Neural cell (in vitro differentiated cells): ENCODE data around the gene LY6G6F. TPM values are rescaled to one million over a fixed set of nuclear protein-coding genes. Genes with fewer than 3 reads are reported as not detected.
A peak's percentile ranks its signal among the peaks of the same experiment; 100 is the strongest.

Experiments used
- H2AFZ ChIP-seq: fragments of 200-600, 300-800 bp; sonication (generic), shearing (Covaris generic); 2 replicates; pipeline ENCODE4 v1.6.0; 2014; ENCODE audit warnings: low read depth, mild to moderate bottlenecking, antibody characterized with exemption, low read length, moderate library complexity
- H3F3A ChIP-seq: fragments of 200-600 bp; shearing (Covaris generic); 2 replicates; pipeline ENCODE4 v1.6.1; 2016; ENCODE audit warnings: mild to moderate bottlenecking, moderate library complexity, mixed read lengths, antibody characterized with exemption, low read length; ENCODE audit not compliant: insufficient read depth, poor library complexity, severe bottlenecking
- H3K27ac ChIP-seq: fragments of 200-600, 300-800 bp; sonication (generic), shearing (Covaris generic); 2 replicates; pipeline ENCODE4 v1.5.1; 2014; ENCODE audit warnings: mild to moderate bottlenecking, low read length, moderate library complexity
- H3K27me3 ChIP-seq: fragments of 300-800, 200-600 bp; sonication (generic), shearing (Covaris generic); 2 replicates; pipeline ENCODE4 v1.6.0; 2014; ENCODE audit warnings: mild to moderate bottlenecking, low read depth, low read length, moderate library complexity; ENCODE audit not compliant: insufficient read depth
- H3K36me3 ChIP-seq: fragments of 300-800, 200-600 bp; sonication (generic), shearing (Covaris generic); 2 replicates; pipeline ENCODE4 v1.5.1; 2014; ENCODE audit warnings: mild to moderate bottlenecking, antibody characterized with exemption, low read length, moderate library complexity; ENCODE audit not compliant: insufficient read depth
- H3K4me2 ChIP-seq: fragments of 300-800, 200-600 bp; sonication (generic), shearing (Covaris generic); 2 replicates; pipeline ENCODE4 v1.6.0; 2014; ENCODE audit warnings: mild to moderate bottlenecking, low read length
- H3K4me3 ChIP-seq: fragments of 300-800, 200-600 bp; sonication (generic), shearing (Covaris generic); 2 replicates; pipeline ENCODE4 v1.5.1; 2014; ENCODE audit warnings: mild to moderate bottlenecking, low read length, moderate library complexity
- H3K79me2 ChIP-seq: fragments of 200-600 bp; shearing (Covaris generic); replicated peaks from 2 replicates; pipeline ENCODE4 v1.6.0; 2014; ENCODE audit warnings: mild to moderate bottlenecking, low read length, moderate library complexity; ENCODE audit not compliant: insufficient read depth
- H3K9ac ChIP-seq: fragments of 300-800, 200-600 bp; sonication (generic), shearing (Covaris generic); 2 replicates; pipeline ENCODE4 v1.6.1; 2016; ENCODE audit warnings: mild to moderate bottlenecking, low read length, mixed read lengths
- H3K9me2 ChIP-seq: fragments of 200-600 bp; shearing (Covaris generic); 2 replicates; pipeline ENCODE4 v1.6.1; 2016; ENCODE audit warnings: mild to moderate bottlenecking, low read length, mixed read lengths; ENCODE audit not compliant: insufficient read depth
- H3K9me3 ChIP-seq: fragments of 200-600, 300-800 bp; sonication (generic), shearing (Covaris generic); 2 replicates; pipeline ENCODE4 v1.6.1; 2016; ENCODE audit warnings: mild to moderate bottlenecking, mixed run types, low read length, moderate library complexity, mixed read lengths
- H4K20me1 ChIP-seq: fragments of 200-600 bp; shearing (Covaris generic); 2 replicates; pipeline ENCODE4 v1.6.1; 2016; ENCODE audit warnings: mild to moderate bottlenecking, mixed run types; ENCODE audit not compliant: insufficient read depth
- EP300 ChIP-seq: fragments of 450-650 bp; conservative IDR thresholded peaks from 2 replicates; pipeline ENCODE4 v1.6.1; 2014; ENCODE audit warnings: antibody characterized with exemption, mild to moderate bottlenecking, moderate library complexity; ENCODE audit not compliant: poor library complexity, severe bottlenecking
- EZH2 ChIP-seq: fragments of 200-600, 300-800 bp; shearing (Covaris generic), sonication (generic); IDR thresholded peaks from 2 replicates; pipeline ENCODE4 v1.6.1; 2014; ENCODE audit warnings: antibody characterized with exemption, low read length, borderline replicate concordance, mild to moderate bottlenecking; ENCODE audit not compliant: insufficient read depth, poor library complexity, severe bottlenecking
- MXI1 ChIP-seq: fragments of 450-650 bp; conservative IDR thresholded peaks from 2 replicates; pipeline ENCODE4 v1.6.1; 2014; ENCODE audit warnings: antibody characterized with exemption, mild to moderate bottlenecking; ENCODE audit not compliant: poor library complexity, severe bottlenecking
- POLR2AphosphoS5 ChIP-seq: IDR thresholded peaks from 2 replicates; pipeline ENCODE4 v1.6.1; 2012
- RAD21 ChIP-seq: fragments of 450-650 bp; conservative IDR thresholded peaks from 2 replicates; pipeline ENCODE4 v1.6.1; 2014; ENCODE audit warnings: antibody characterized with exemption, mild to moderate bottlenecking, moderate library complexity
- SMC3 ChIP-seq: fragments of 450-650 bp; conservative IDR thresholded peaks from 2 replicates; pipeline ENCODE4 v1.6.1; 2014; ENCODE audit warnings: antibody characterized with exemption, mild to moderate bottlenecking, moderate library complexity; ENCODE audit not compliant: poor library complexity
- TAF1 ChIP-seq: IDR thresholded peaks from 2 replicates; pipeline ENCODE4 v1.6.1; 2012; ENCODE audit warnings: low read depth
- polyA plus RNA-seq: library from polyadenylated mRNA; depleted of rRNA; stranded (reverse); fragments of >200 nt; gene quantifications from 2 replicates; pipeline ENCODE4 v1.2.3, GENCODE V29; 2014
- TF ChIP-seq, protein P1 (sequence below): IDR thresholded peaks from 2 replicates; pipeline ENCODE4 v1.6.1; 2012; ENCODE audit warnings: borderline replicate concordance
- TF ChIP-seq, protein P2 (sequence below): fragments of 450-650 bp; IDR thresholded peaks from 2 replicates; pipeline ENCODE4 v1.5.1; 2014; ENCODE audit warnings: antibody characterized with exemption, mild to moderate bottlenecking, moderate library complexity; ENCODE audit not compliant: poor library complexity, severe bottlenecking

The LY6G6F gene
- polyA plus RNA-seq, 1 donor from 2014 or later = not detected

DNA sequence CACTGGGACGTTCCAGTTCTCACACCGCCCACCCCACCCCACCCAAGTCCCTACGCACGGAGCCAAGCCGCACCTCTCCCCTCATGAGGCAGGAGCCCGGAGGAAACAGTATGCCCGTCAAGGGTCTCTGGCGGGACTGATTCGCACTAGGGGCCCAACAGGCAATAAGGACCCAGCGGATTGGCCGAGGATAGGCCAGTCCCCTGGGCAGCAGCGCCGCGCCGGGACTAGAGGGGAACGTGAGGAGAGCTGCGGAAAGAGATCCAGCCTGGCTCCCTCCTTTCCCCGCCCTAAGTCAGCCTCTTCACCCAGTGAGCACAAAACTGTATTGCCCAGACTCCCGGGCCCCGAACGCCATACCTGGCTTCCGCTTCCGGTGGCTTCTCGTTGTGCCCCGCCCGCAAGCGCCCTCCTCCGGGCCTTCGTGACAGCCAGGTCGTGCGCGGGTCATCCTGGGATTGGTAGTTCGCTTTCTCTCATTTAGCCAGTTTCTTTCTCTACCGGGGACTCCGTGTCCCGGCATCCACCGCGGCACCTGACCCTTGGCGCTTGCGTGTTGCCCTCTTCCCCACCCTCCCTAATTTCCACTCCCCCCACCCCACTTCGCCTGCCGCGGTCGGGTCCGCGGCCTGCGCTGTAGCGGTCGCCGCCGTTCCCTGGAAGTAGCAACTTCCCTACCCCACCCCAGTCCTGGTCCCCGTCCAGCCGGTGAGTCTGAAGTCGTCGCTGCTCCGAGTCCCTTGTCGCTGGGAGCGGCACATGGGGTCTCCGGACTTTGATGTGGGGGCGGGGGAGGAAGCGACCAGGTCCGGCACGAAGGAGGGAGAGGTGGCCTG lies 40.9 kb upstream of the LY6G6F start, which contains the start of gene CSNK2B:
Gene CSNK2B, plus strand, starts transcription at position 580 of the 836 bp plus-strand sequence. CDS start 752 bp downstream, outside the sequence.
- Histone ChIP-seq H3K79me2 (peaks cover 34% of the 10 kb centered on the region), H3K4me2 (peak within 1 kb of the TSS; percentile 82), H2AFZ (peak within 1 kb of the TSS; percentile 65), H3K9me3 (no peaks in the 10 kb centered on the region), H3F3A (no peaks in the 10 kb centered on the region), H3K27ac (peak within 1 kb of the TSS; percentile 85), H3K9ac (peak within 1 kb of the TSS; percentile 87), H3K36me3 (no peaks in the 10 kb centered on the region), H3K4me3 (peak within 1 kb of the TSS; percentile 88), H3K9me2 (no peaks in the 10 kb centered on the region), H3K27me3 (no peaks in the 10 kb centered on the region), H4K20me1 (no peaks in the 10 kb centered on the region)
- TF ChIP-seq MXI1 (peak; percentile 53), POLR2AphosphoS5 (peak; percentile 82)
- TF ChIP-seq, protein P1, sequence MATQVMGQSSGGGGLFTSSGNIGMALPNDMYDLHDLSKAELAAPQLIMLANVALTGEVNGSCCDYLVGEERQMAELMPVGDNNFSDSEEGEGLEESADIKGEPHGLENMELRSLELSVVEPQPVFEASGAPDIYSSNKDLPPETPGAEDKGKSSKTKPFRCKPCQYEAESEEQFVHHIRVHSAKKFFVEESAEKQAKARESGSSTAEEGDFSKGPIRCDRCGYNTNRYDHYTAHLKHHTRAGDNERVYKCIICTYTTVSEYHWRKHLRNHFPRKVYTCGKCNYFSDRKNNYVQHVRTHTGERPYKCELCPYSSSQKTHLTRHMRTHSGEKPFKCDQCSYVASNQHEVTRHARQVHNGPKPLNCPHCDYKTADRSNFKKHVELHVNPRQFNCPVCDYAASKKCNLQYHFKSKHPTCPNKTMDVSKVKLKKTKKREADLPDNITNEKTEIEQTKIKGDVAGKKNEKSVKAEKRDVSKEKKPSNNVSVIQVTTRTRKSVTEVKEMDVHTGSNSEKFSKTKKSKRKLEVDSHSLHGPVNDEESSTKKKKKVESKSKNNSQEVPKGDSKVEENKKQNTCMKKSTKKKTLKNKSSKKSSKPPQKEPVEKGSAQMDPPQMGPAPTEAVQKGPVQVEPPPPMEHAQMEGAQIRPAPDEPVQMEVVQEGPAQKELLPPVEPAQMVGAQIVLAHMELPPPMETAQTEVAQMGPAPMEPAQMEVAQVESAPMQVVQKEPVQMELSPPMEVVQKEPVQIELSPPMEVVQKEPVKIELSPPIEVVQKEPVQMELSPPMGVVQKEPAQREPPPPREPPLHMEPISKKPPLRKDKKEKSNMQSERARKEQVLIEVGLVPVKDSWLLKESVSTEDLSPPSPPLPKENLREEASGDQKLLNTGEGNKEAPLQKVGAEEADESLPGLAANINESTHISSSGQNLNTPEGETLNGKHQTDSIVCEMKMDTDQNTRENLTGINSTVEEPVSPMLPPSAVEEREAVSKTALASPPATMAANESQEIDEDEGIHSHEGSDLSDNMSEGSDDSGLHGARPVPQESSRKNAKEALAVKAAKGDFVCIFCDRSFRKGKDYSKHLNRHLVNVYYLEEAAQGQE = no peak
- TF ChIP-seq, protein P2, sequence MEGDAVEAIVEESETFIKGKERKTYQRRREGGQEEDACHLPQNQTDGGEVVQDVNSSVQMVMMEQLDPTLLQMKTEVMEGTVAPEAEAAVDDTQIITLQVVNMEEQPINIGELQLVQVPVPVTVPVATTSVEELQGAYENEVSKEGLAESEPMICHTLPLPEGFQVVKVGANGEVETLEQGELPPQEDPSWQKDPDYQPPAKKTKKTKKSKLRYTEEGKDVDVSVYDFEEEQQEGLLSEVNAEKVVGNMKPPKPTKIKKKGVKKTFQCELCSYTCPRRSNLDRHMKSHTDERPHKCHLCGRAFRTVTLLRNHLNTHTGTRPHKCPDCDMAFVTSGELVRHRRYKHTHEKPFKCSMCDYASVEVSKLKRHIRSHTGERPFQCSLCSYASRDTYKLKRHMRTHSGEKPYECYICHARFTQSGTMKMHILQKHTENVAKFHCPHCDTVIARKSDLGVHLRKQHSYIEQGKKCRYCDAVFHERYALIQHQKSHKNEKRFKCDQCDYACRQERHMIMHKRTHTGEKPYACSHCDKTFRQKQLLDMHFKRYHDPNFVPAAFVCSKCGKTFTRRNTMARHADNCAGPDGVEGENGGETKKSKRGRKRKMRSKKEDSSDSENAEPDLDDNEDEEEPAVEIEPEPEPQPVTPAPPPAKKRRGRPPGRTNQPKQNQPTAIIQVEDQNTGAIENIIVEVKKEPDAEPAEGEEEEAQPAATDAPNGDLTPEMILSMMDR = peak; percentile 17

DNA sequence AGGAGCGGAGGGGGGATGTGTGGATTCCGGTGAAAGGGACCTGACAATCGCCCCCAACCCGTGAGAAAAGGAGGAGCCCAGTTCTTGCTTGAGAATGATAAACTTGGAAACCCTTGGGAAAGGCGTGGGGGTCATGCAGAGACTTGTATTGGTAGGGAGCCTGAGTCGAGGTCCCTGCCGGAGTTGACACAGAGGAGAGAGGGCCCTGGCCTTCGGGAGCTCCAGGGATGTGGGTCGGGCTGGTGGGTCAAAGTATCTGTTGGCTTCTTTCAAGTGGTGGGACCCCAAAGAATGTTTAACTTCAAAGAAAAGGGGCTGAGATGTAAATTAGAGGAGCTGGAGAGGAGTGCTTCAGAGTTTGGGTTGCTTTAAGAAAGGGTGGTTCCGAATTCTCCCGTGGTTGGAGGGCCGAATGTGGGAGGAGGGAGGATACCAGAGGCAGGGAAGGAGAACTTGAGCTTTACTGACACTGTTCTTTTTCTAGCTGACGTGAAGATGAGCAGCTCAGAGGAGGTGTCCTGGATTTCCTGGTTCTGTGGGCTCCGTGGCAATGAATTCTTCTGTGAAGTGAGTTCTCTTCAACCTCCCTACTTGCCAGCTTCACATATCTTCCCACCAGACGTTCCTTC lies 40.2 kb upstream of the LY6G6F start:
- H3K9me2 ChIP-seq = no peaks in the 10 kb centered on the region
- no peak for TF ChIP-seq EP300
- TF ChIP-seq TAF1 = no peak
- TF ChIP-seq SMC3 = no peak
- no peak for TF ChIP-seq MXI1
- TF ChIP-seq, protein P2 = no peak
- TF ChIP-seq EZH2 = no peak
- TF ChIP-seq, protein P1 = no peak
- TF ChIP-seq POLR2AphosphoS5 = no peak
- no peak for TF ChIP-seq RAD21
- H3F3A ChIP-seq = no peaks in the 10 kb centered on the region
- no peaks in the 10 kb centered on the region for H3K27me3 ChIP-seq
- peaks cover 28% of the 10 kb centered on the region for H3K79me2 ChIP-seq
- H4K20me1 ChIP-seq = no peaks in the 10 kb centered on the region
- H3K4me3 ChIP-seq = peak overlapping the region; percentile 88
- peak overlapping the region; percentile 85 for H3K27ac ChIP-seq
- H2AFZ ChIP-seq = peak overlapping the region; percentile 37
- H3K4me2 ChIP-seq = peak overlapping the region; percentile 82
- H3K9me3 ChIP-seq = no peaks in the 10 kb centered on the region
- peak overlapping the region; percentile 87 for H3K9ac ChIP-seq
- H3K36me3 ChIP-seq = no peaks in the 10 kb centered on the region
